ENCODE measurements around the gene KIAA1958.
"Not testable (repeated sequence)": the region's sequence is repeated elsewhere in the genome, so short reads cannot be mapped to it uniquely, and the experiment has no call there.

KIAA1958 gene

DNA sequence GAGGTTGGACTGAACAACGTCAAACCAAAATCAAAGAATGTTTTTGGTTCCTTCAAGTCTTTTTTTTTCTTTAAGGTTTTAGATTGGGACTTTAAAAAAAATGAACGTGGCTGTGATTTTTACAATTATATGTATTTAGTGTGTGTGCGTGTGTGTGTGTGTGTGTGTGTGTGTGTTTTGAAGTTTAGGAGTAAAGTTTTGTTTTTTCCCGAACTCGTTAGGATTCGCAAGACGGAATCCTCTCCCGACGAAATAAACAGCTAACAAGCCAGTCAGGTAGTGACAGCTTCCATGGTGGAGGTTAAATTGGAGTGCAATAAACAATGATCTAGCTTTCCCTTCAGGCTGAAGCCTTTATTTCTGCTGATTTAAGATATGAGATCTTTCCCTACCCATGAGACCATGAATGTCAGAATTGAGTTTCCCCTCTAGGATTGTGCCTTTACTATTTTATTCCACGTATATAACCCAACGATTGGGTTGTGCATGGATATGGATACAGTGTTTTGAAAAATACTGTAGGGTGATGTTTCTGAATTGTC, 1.2 kb downstream of the KIAA1958 start:
- in situ Hi-C loops (cut with HindIII; ENCODE audit: low sequenced_read_pairs): no loop called here

DNA sequence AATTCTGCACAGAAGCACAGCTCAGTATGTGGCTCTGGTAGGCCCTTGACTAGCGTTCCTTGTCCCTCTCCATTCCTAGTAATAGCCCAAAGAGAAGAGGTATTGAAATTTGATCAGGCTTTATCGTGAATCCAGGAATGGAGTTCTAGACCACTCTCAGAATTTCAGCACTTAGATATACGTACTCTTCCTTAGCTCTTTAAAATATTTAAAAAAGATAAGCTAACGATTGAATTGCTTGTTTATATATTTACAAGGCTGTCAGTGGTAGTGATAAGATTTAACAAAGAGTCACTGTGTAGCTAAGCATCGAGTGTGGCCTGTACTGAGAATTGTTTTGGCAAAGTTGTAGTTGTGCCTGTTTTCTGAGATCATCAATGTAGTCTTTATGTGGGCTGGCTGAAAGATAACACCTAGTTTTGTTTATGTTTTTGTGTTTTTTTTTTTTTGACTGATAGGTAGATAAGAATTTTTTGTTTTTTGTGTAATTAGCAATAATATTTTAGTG, 2.5 kb downstream of the KIAA1958 start:
- in situ Hi-C loops (cut with HindIII; ENCODE audit: low sequenced_read_pairs): no loop called here

DNA sequence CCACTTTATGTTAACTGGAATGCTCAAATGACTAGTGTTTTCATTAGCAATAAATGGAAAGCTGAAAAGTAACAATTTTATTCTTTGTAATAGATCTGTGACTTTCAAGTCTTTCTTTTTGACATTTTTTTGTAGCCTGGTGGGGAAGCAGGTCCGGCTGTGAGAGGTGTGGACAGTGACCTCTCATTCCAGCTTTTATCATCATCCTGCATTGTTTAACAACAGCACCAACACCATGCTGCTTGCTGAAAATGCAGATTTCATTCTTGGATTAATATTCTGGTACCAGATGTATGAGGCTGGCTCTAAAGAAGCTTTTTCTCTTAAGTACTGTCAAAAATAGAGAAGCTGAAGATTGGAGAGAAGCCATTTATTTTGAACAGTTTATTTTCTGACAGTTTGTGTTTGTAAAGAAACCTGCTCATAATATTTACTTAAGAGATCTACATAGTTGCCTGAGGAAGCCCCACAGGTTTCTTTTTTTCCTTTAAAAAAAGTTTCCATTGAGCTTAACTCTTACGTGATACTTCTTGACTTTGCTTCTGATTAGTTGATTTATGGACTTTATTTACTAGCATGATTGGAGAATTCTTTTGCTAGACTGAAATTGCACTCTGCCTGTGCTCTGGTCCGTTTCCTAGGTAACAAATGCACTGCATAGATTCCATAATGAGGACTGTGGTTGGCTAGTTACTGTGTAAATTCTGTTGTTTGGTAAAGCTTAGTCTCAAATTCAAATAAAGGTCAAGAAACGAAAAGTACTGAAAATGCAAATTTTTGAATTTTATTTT, 3.4 kb downstream of the KIAA1958 start:
- in situ Hi-C loops (cut with HindIII; ENCODE audit: low sequenced_read_pairs): no loop called here

DNA sequence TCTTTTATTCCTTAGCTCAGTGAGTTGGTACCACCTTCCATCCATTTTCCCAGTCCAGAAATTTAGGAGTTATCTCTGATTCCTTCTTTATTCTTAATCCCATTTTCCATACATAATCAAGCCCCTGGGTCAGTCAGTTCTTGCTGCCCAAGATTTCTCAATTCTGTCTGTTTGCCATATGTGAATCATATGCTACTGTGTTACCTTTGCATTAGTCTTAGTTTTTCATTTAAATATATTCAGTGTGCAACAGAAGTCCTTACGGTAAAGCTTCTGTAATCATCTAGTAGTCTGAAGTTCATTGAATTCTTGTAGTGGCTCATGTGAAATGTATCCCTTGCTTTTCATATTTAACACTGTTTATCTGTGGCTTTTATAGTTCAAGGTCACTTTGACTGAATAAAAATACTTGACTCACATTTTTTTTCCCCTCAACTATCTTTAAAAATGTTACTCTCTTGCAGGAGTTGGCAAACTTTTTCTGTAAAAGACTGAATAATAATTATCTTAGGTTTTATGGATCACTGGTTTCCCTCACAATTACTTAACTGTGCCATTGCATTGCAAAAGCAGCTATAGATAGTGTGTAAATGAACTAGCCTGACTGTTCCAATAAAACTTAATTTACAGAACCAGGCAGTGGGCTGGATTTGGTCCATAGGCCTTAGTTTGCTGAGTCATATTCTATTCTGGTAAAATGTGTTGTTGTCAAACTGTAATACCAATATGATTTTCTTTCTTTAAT, 6.9 kb downstream of the KIAA1958 start:
- in situ Hi-C loops (cut with HindIII; ENCODE audit: low sequenced_read_pairs): no loop called here

DNA sequence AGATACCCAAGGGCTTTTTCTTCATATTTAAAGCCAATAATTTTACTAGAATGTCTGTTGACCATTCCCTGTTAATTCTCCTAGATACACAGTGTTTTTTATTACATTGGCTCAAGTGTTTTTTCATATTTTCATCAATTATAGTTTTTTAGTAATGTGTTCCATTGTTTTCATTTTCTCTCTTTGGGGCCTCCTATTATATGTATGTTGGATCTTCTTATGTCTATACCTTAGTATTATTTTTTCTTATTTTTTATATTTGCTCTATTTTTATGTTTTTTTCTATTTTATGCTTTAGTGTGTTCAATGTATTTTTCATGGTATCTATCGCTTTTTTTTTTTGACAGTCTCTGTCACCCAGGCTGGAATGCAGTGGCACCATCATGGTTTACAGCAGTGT, 7.5 kb downstream of the KIAA1958 start:
- in situ Hi-C loops (cut with HindIII; ENCODE audit: low sequenced_read_pairs): no loop called here

DNA sequence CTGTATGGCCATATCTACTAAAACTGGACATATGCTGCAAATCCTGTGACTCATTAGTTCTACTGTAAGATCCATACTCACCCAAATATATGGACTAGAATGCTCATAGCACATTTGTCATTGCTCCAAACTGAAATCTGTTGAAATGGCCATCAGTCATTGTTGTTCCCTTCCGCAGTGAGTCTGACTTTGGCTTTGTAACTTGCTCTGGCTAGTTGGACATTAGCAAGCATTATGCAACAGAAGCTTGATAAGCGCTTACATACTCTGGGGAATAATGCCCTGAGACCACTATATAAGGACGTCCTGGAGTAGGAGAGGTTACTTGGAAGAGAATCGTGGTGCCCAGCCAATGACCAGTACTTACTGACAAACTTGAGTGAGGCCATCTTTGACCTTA, 9.0 kb downstream of the KIAA1958 start:
- in situ Hi-C loops (cut with HindIII; ENCODE audit: low sequenced_read_pairs): no loop called here

DNA sequence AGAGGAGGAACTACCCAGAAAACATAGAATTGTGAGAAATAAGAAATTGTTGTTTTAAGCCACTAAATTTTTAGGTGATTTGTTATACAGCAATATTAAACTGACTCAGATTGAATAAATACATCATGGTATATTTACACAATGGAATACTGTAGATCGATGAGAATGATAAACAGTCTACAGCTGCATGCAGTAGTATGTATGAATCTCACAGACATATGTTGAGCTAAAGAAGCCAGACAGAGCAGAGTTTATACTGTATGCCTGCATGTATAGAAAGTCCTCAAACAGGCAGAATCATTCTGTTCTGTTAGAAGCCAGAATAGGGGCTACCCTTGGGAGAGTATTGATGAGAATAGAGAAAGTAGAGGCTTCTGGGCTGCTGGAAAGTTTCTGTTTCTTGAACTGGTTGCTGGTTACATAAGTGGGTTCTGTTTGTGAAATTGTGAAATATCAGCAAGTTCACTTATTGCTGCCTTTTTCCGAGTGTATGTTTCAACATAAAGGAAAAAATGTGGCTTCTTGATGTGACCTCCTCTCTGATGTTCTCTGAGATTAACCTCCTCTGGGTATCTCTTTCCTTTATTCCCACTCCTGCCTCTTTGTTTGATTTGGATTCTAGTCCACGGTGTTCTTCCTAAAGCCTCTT, 9.6 kb downstream of the KIAA1958 start:
- in situ Hi-C loops (cut with HindIII; ENCODE audit: low sequenced_read_pairs): no loop called here

DNA sequence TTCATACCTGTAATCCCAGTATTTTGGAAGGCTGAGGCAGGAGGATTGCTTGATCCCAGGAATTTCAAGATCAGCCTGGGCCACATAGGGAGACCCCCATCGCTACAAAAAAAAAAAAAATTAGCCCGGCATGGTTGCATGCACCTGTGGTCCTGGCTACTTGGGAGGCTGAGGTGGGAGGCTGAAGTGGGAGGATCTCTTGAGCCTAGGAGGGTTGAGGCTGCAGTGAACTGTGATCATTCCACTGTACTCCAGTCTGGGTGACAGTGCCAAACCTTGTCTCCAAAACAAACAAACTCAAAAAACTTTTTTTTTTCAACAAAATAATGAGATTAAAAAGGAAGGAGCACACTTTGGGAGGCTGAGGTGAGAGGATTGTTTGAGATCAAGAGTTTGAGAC, 14.2 kb downstream of the KIAA1958 start:
- in situ Hi-C loops (cut with HindIII; ENCODE audit: low sequenced_read_pairs): no loop called here

DNA sequence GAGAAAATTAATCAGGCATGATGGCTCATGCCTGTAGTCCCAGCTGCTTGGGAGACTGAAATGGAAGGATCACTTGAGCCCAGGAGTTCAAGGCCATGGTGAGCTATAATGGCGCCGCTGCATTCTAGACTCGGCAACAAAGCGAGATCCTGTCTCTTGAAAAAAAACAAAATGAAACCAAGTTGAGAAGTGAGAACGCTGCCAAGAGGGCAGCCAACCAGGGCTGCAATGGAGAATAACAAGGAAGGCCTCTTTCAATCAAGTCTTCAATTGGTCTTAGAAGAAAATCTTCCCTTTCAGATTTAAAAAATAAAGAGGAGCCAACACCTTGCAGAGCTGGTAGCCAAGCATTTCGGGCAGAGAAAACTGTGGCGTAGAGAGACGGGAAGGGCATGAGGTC, 14.7 kb downstream of the KIAA1958 start:
- in situ Hi-C loops (cut with HindIII; ENCODE audit: low sequenced_read_pairs): no loop called here

DNA sequence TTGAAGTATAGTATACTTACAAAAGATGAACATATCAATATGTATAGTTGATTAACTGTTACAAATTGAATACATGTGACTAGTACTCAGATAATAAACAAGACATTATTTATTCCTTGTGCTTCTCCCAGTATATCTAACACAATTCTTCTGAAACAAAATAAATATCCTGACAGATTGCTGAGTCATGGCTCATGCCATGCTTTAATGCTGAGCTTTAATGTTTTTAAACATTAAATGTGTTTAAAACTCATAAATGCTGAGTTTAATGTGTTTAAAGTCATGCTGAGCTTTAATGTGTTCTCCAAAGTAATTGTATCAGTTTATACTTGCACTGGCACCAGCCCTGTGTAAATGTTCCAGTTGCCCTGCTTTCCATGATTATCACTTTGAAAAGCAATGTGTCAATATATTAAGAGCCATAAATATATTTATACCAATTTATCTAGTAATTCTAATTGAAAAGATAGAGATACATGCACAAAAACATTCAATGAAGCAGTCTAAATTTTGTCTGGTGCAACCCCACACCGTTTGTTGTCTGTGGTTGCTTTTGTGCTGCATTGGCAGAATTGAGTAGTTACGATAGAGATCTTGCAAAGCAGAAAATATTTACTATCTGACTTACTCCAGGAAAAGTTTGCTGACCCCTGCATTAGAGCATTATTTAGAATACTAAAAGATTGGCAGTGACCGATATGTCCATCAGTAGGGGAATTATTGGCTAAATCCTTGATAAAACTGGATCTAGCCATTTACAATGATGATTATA, 15.7 kb downstream of the KIAA1958 start:
- in situ Hi-C loops (cut with HindIII; ENCODE audit: low sequenced_read_pairs): no loop called here

DNA sequence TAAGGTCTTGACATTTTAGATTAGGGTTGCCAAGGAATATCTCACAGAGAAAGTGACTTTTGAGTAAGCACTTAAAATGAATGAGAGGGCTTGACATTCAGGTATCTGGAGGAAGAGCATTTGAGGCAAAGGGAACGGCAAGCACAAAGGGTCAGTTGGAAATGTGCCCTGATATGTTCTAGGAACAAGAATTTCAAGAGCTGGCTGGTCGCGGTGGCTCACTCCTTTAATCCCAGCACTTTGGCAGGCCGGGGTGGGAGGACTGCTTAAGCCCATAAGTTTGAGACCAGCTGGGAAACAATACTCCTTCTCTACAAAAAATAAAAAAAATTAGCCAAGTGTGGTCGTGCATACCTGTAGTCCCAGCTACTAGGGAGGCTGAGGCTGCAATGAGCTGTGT, 16.5 kb downstream of the KIAA1958 start:
- in situ Hi-C loops (cut with HindIII; ENCODE audit: low sequenced_read_pairs): no loop called here

DNA sequence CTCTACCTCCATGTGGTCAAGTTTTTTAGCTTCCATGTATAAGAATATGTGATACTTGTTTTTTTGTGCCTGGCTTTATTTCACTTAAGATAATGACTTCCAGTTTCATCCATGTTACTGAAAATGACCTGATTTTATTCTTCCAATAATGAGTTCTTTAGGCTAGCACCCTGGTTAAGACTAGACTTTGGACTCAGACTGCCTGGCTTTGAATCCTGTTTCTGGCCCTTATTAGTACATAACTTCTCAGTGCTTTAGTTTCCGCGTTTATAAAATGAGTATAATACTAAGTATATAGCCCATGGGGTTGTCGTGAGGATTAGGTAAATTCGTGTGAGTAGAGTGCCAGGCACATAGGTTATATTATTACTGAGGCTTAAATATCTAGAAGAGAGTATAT, 18.5 kb downstream of the KIAA1958 start:
- in situ Hi-C loops (cut with HindIII; ENCODE audit: low sequenced_read_pairs): loop anchor here (5.0 kb wide), 1 partner anchor 93 kb away; no protein-coding TSS in a partner anchor

DNA sequence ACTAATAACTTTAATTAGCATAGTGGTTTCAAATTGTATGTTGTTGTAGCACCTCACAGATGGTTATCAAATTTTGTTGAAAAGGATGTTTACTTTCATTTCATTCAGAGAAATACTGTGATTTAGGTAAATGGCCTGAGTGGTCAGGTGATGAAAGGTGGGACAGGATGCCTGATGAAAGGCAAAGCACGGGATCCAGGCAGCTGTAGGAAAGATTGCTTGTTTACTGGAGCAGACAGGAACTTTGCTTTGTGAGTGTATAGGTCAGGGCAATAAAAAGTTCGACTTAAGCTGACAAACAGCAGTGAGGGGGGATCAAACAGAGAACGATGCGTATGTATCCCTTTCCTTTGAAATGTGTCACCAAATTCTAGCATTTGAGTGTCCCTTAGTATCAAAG, 19.0 kb downstream of the KIAA1958 start:
- in situ Hi-C loops (cut with HindIII; ENCODE audit: low sequenced_read_pairs): loop anchor here (5.0 kb wide), 1 partner anchor 93 kb away; no protein-coding TSS in a partner anchor

DNA sequence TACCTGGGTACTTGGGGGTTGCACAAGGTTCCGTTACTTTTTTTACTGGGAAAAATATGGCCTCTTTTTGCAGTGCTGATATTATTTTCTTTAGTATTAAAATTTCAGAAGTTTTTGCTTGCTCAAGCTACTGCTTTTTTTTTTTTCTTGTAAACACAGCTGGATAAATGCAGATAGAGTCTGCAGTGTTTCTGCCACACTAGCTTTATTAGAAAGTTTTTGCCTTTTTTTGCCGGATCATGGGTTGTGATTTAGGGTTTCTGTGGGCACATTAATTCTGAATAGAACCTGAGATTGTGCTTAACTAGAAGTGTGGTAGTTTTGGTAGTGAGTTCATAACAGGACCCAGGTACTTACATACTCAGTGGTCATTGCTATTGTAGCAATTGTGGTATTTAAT, 19.9 kb downstream of the KIAA1958 start:
- in situ Hi-C loops (cut with HindIII; ENCODE audit: low sequenced_read_pairs): loop anchor here (5.0 kb wide), 1 partner anchor 94 kb away; no protein-coding TSS in a partner anchor

DNA sequence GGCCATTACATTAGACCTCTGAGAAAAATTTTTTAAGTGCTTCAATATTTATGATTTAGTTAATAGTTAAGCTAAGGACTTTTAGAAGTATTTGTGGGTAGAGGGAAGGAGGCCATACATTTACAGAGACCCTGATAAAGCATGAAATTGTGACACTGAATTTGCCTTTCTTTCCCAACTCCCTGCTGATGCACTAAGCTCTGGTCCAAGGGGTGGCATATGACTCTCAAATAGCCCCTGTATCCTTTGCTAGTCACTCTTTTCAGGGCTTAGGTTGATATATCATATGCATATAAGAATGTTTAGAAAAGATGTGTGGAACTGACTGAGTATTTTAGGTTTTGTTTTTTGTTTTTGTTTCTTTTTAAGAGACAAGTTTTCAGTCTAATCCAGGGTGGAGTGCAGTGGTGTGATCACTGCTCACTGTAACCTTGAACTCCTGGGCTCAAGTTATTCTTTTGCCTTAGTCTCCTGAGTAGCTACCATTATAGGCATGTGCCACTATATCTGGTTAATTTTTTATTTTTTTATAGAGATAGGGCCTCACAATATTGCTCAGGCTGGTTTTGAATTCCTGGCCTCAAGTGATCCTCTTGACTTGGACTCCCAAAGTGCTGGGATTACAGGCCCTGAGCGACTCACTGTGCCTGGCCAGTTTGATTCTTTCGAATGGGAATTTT, 20.5 kb downstream of the KIAA1958 start:
- in situ Hi-C loops (cut with HindIII; ENCODE audit: low sequenced_read_pairs): loop anchor here (5.0 kb wide), 1 partner anchor 95 kb away; no protein-coding TSS in a partner anchor

DNA sequence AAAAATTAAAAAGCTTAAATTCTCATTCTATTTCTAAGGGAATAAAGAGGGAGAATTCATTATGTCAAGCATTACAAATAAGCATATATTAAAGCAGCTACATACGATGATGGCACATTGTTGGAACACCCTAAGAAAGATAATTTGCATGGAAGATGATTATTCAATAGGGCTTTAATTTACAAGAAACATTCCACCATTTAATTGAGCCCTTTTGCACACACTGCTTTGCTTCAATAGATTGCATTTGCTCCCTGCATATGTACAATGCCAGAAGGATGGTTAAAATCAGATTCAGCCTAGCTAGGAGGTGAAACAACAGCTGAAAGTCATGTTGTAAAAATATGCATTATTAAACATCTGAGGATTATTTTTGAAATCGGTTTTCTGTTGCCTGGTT, 21.8 kb downstream of the KIAA1958 start:
- in situ Hi-C loops (cut with HindIII; ENCODE audit: low sequenced_read_pairs): loop anchor here (5.0 kb wide), 1 partner anchor 96 kb away; no protein-coding TSS in a partner anchor

DNA sequence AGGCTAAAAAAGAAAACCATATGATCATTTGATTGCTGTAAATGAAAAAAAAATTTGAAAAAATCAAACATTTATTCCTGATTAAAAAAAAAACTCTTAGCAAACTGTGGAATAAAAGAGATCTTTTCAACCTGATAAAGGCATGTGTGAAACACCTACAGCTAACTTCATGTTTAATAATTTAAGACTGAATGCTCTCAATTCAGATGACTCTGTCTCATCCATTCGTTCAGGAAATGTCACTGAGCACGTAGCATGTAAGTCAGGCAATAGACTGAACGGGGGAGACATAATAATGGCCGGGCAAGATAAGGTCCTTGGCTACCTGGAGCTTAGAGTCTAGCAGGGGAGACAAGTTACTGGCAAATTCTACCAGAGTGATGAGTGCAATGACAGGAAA, 25.8 kb downstream of the KIAA1958 start:
- in situ Hi-C loops (cut with HindIII; ENCODE audit: low sequenced_read_pairs): not testable (repeated sequence)

DNA sequence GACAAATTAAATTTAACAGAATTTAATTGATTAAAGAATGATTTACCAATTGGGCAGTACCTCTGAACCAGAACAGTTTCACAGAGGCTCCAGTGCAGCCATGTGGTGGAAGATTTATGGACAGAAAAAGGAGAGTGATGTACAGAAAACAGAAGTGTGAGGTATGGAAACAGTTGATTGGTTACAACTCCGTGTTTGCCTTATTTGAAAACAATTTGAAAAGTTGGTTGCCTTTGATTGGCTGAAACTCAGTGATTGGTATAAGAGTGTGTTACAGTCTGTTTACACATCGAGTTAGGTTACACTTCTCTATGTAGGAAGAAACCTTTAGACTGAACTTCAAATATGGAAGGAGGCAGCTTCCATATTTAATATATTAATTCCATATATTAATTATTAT, 30.1 kb downstream of the KIAA1958 start:
- in situ Hi-C loops (cut with HindIII; ENCODE audit: low sequenced_read_pairs): no loop called here

DNA sequence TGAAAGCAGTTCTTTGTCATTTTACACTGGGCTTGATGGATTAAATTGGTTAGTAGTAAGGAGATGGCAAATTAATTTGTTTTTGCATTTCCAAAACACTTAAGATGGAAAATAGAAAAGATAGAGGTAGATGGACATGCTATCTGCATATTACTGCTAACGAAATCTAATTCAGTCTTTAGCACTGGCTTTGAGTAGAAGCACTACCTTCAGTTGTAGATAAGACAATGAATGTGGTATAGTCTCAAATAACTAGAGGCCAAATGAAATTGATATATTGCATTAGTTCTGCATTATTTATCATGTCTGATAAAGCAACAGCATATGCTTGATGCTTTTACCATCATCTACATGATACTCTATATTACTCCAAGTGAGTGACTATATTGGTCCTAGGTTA, 33.4 kb downstream of the KIAA1958 start:
- in situ Hi-C loops (cut with HindIII; ENCODE audit: low sequenced_read_pairs): no loop called here

DNA sequence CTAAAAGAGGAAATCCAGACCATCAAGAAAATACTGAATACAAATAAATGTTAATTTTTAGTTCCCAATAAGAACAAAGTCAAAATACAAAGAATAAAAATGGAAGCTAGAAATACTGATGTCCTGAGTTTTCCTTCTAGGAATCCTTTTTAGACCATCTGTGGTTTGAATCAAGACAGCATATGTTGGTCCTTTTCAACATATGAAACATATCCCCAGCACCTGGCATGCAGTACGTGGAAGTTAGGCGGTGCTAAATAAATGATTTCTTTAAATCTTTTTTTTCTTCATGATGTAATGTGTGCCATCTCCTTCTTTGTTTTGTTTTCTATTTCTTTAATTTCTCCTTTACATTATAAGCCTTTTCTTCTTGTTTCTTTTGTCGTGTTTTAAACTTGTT, 34.0 kb downstream of the KIAA1958 start:
- in situ Hi-C loops (cut with HindIII; ENCODE audit: low sequenced_read_pairs): no loop called here
